Cardiac septum (tissue), 1 donor: ENCODE measurements around the gene SCUBE2. TPM values are rescaled to one million over a fixed set of nuclear protein-coding genes. Genes with fewer than 3 reads are reported as not detected.

Source experiments
- DNase-seq: peaks from one replicate; pipeline ENCODE4 v3.0.0-alpha.2; 2020; ENCODE audit warnings: low spot score
- intact Hi-C: fragments of 100-400 bp; cut with DNase I; formaldehyde crosslinking; loops from one replicate; pipeline ENCODE4 v1.14.0; 2022
- long read RNA-seq: library from polyadenylated mRNA; unstranded; transcript quantifications from one replicate; pipeline ENCODE4 v2.0.0, GENCODE V29; 2021
- total RNA-seq: library from RNA; stranded (reverse); fragmentation: NEBNext Ultra II Directional; extraction: Animal tissue kit (Norgen Biotek cat#: 25700); gene quantifications from one replicate; pipeline ENCODE4 v1.2.1, GENCODE V29; 2021
- donor health status: DM: no; HTN: no; CAD: no.

SCUBE2 gene
- total RNA-seq = 3.9 TPM
- long read RNA-seq, full-length matches to known transcripts = 2 of 4 reads
- long read RNA-seq, partial matches to known transcripts = 0 of 4 reads
- long read RNA-seq, other reads (novel, unspliced or antisense) = 2 of 4 reads

GRCh38 chr11:9091044-9091922 is at the start of gene SCUBE2:
Gene SCUBE2, minus strand, starts transcription at chr11:9091599. Its CDS starts 71 bp downstream, at chr11:9091528.
- no peak for DNase-seq
- intact Hi-C loops = no loop called here

GRCh38 chr11:9141186-9141585 is 49.8 kb upstream of the SCUBE2 start:
- intact Hi-C loops = no loop called here
- DNase-seq = no peak

GRCh38 chr11:9139628-9140357 is 48.4 kb upstream of the SCUBE2 start:
- intact Hi-C loops = loop anchor here (2.0 to 5.0 kb wide), 2 partner anchors 123 to 222 kb away; no protein-coding TSS in a partner anchor
- DNase-seq = no peak

DNA sequence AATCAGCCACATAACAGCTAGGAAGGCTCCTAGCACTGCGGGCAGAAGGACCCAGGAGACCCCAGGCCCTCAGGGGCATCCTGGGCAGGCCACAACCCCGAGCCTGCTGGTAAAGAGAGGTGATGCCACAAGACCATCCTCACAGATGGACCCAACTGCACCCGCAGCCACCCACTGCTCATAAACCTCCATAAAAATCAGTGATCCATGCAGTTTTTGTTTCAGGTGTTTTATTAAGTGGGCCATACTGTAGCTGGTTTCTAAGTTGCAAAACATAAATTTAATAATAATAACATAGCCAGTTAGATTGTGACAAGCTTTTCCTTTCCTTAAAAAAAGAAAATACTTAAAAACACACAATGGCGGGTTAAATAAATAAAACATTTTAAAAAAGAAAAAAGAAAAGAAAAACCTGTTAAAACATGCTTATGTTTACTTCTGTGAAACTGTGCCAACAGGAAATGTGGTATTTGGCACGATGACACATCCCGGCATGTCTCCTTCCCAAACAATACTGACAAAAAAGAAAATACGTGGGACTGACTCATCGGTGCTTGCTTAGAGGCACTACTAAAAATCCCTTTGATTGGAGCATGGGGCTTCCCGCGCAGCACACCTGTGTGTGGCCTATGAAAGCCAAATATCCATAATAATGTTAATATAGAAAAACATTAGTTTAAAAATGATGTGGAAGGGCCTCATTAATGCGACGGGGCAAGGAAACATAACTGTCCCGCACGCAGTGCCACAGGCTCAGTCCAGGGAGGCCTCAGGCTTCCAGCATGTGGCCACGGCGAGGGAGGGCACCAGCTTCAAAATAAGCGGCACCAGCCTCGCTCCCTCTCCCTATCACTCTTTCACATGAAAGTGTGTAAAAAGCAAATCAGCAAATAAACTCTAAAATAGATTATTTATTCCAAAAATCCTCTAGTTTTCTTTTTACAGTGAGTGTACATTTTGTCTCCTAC is 47.5 kb upstream of the SCUBE2 start:
- no peak for DNase-seq

GRCh38 chr11:9138133-9138453 is 46.7 kb upstream of the SCUBE2 start:
- intact Hi-C loops = loop anchor here (2.0 to 5.0 kb wide), 2 partner anchors 121 to 221 kb away; no protein-coding TSS in a partner anchor
- no peak for DNase-seq

More for the DNA sequence above, 47.5 kb upstream of the SCUBE2 start:
- intact Hi-C loops = loop anchor here (2.0 to 5.0 kb wide), 2 partner anchors 122 to 222 kb away; no protein-coding TSS in a partner anchor

- no peak for DNase-seq
- intact Hi-C loops = loop anchor here (2.0 to 5.0 kb wide), 2 partner anchors 121 to 220 kb away; no protein-coding TSS in a partner anchor
Measured at GRCh38 chr11:9137293-9138132, 46.1 kb upstream of the SCUBE2 start.

GRCh38 chr11:9136741-9137140 is 45.3 kb upstream of the SCUBE2 start:
- DNase-seq = no peak
- intact Hi-C loops = loop anchor here (5.0 kb wide), 1 partner anchor 219 kb away; no protein-coding TSS in a partner anchor

DNA sequence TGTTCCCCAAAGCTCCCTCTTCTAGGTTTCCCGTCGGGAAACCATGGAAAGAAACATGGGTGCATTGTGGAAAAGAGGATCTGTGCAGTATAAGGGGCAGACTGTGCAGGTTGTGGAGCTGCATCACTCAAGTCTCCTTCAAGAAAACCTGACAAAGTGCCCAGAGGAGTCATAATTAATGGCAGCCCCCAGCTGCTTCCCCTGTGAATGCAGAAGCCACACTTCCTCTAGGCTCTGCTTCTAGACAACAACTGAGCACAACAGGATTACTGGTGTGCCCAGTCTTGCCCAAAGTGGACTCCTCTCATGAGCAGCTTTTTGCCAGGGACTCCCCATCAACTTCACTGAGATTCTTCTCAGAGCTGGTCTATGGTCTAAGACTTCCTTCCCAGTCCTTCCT is 42.6 kb upstream of the SCUBE2 start:
- DNase-seq = no peak
- intact Hi-C loops = no loop called here

DNA sequence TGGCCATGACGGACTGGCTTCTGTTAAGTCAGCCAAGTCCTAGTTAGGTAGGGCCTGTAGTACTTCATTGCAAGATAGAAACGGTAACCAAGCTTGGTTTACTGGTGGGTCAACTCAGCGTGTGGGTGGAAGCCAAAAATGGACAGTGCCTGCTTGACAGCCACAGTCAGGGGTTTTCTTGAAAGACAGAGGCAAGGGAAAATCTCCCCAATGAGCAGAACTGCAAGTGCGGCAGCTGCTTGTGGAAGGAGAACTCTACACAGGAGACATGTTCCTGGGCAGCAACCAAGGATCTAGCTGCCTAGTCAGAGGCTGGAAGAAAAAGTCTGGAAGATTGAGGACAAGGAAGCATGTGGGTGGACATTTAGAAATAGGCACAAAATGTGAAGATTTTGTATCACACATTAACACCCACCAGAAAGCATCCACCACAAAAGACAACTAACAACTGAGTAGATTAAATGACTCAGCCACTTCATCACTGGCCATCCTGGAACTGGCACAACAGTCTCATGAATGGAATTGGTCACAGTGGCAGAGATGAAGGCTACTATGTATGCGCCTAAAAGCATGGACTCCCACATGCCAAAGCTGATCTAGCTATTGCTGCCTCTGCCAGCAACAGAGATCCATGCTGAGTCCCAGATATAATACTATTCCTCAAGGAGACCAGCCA is 40.9 kb upstream of the SCUBE2 start:
- no peak for DNase-seq
- intact Hi-C loops = no loop called here

DNA sequence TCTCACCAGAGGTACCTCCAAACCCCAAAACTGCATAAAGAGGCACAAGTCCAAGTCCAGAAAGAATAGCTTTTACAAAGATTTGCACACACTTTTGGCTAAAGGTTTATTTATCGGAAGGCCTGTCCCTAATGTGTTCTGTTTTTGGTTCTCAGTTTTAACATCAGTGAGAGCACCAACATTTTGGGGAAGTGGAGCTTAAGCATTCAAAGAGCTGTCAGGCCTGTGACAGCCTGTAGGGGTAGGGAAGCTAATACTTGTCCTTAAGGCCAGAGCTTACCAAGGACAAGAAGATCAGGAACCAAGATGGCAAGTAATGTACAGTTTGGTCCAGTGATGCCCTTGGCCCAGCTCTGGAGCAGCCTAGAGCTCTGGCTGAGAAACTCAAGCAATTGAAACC is 38.9 kb upstream of the SCUBE2 start:
- DNase-seq = no peak
- intact Hi-C loops = no loop called here

DNA sequence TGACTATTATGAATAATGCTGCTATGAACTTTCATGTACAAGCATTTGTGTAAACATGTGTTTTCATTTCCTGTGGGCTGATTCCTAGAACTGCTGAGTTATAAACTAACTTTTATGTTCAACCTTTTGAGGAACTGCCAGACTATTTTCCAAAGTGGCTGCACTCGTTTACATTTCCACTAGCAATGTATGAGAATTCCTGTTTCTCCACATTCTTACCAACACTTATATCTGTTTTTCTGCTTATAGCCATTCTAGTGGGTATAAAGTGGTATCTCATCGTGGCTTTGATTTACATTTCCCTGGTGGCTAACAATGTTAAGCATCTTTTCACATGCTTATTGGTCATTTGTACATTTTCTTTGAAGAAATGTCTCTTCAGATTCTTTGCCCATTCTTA is 35.2 kb upstream of the SCUBE2 start:
- DNase-seq = no peak
- intact Hi-C loops = no loop called here

DNA sequence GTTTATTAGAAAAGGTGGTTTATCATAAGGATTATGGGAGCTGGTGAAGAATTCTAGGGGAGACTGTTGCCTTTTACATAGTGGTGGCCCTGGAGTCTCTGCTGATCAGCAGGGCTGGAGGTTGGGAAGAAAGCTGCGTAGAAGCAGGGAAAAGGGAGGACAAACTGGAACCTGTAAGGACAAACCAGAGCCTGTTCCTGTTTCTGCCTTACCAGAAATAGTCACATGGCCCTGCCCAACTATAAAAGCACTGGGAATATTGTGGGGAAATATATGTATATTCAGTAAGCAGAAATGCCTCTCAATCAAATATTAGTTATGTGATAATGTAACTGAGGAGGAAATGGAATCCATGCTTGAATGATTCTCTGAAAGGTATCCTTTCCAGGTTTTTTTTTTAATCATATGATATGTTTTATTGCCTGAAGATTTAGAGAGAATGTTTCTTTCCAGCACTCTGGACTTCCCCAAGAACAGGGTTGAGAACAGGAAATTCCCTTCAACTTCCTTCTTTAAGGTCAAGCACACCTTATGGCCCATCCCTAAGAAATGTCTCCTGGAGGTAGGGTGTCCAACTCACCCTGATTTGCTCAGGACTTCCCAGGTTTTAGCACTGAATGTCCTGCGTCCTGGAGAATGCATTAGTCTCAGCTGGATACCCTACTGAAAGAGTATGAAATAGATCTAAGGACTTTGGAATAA is 33.9 kb upstream of the SCUBE2 start:
- intact Hi-C loops = no loop called here
- no peak for DNase-seq

DNA sequence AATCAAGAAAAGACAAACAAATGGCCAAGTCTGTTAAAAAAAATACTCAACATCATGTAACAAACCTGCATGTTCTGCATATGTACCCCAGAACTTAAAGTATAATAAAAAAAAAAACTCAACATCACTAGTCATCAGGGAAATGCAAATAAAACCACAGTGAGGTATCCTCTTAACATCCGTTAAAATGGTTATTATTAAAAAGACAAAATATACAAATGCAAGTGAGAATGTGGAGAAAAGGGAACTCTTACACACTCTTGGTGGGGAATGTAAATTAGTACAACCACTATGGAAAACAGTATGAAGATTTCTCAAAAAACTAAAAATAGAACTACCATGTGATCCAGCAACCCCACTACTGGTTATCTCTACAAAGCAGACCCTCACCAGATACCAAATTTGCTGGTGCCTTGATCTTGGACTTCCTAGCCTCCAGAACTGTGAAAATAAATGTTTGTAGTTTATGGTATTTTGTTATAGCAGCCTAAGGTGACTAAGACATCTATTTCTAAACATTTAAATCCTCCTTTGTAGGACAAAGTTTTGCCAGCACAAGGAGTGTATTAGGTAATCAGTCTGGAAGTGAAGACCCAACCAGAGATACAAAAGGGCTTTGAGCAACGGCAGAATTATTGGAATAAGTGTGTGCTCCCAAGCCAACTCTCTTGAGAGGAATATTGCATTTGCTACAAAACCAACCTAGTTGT is 32.4 kb upstream of the SCUBE2 start:
- intact Hi-C loops = no loop called here
- no peak for DNase-seq

DNA sequence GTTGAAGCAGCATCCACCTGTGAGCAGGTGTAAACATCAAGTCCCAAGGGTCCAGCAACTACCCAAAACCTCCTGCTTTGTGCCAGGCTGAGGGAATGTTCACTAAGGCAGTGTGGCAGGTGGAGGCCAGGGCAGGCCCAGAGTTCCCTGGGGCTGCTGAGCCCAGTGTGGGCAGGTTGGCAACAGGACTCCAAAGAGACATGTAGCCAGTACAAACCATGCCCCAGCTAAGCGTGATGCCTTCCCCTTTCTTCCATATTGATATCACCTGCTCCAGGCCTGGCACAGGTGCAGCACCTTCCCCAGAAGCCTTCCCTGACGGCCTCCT is 30.0 kb upstream of the SCUBE2 start:
- intact Hi-C loops = no loop called here
- DNase-seq = no peak

GRCh38 chr11:9120664-9121468 is 29.5 kb upstream of the SCUBE2 start:
- intact Hi-C loops = no loop called here
- DNase-seq = no peak

DNA sequence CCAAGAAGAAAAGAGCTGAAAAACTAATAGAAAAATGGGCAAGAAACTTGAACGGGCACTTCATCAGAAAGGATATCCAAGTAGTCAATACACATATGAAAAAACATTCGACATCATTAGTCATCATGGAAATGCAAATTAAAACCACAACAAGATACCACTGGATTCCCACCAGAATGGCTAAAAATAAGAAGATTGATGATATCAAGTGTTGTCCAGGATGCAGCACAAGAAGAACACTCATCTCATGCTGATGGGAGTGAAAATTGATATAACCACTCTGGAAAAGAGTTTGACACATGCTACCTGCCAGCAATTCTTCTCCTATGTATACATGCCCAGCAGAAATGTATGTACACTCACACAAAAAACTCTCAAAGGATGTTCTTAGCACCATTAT is 26.9 kb upstream of the SCUBE2 start:
- no peak for DNase-seq
- intact Hi-C loops = no loop called here
